HepG2 (cell line): ENCODE measurements around the gene KLHL17. TPM values are rescaled to one million over a fixed set of nuclear protein-coding genes. Genes with fewer than 3 reads are reported as not detected.
A peak's percentile ranks its signal among the peaks of the same experiment; 100 is the strongest.
"Not testable (repeated sequence)": the region's sequence is repeated elsewhere in the genome, so short reads cannot be mapped to it uniquely, and the experiment has no call there.

Source experiments
- ATAC-seq: fragments of 200-7000 bp; cut with Tn5 transposase; 3 replicates; pipeline ENCODE4 v1.9.1; 2020; ENCODE audit warnings: mild to moderate bottlenecking, moderate library complexity
- BruUV-seq: library from RNA; stranded (reverse); fragments of 400-500 nt; replicated peaks from 2 replicates; lab custom pipeline; 2021; lab: Mats Ljungman, UMichigan
- CTCF ChIA-PET: fragments of 300-600 bp; formaldehyde crosslinking; extraction: SDS; loops from one replicate; lab custom pipeline; 2021; ENCODE audit warnings: low total read pairs, inconsistent platforms, low intra/inter-chr PET ratio; lab: Yijun Ruan, JAX
- POLR2A ChIA-PET: fragments of 350-600 bp; sonication (Branson Sonifier 250); formaldehyde crosslinking; loops from one replicate; lab custom pipeline; 2020; ENCODE audit warnings: antibody characterized with exemption, inconsistent platforms; lab: Yijun Ruan, JAX
- DNase-seq: peaks from one replicate; pipeline ENCODE4 v3.0.0-alpha.2; 2015; ENCODE audit warnings: low spot score
- FAIRE-seq: peaks from 3 replicates; lab custom pipeline; 2011; peaks lifted over from hg19 to GRCh38; lab: Jason Lieb, UNC
- H2AFZ ChIP-seq: one replicate; pipeline ENCODE4 v1.6.1; 2011; ENCODE audit warnings: low read length, inconsistent platforms
- H3K27ac ChIP-seq: fragments of 300-600 bp; 3 replicates; pipeline ENCODE4 v1.8.0; 2011; ENCODE audit warnings: mixed run types, mild to moderate bottlenecking, mixed read lengths, low read length, inconsistent platforms; ENCODE audit not compliant: insufficient read depth; ENCODE audit errors: extremely low read length
- H3K27me3 ChIP-seq, 2 experiments: fragments of 200-600 bp in 1 of 2; 2 replicates in 1 of 2; 3 replicates in 1 of 2; pipeline versions ENCODE4 v1.6.0 to v1.8.0; 2011; ENCODE audit warnings: low read length in 2 of 2, mild to moderate bottlenecking in 2 of 2, moderate library complexity in 2 of 2, inconsistent platforms in 1 of 2; ENCODE audit not compliant: insufficient read depth in 2 of 2, control insufficient read depth in 1 of 2
- H3K36me3 ChIP-seq, 2 experiments: fragments of 200-600 bp in 1 of 2; replicated peaks in 1 of 2; 2 replicates in 1 of 2; 3 replicates in 1 of 2; pipeline versions ENCODE4 v1.5.1 to v1.8.0; 2011; ENCODE audit warnings: low read length in 2 of 2, inconsistent platforms in 1 of 2; ENCODE audit not compliant: insufficient read depth in 2 of 2, control insufficient read depth in 1 of 2
- H3K4me1 ChIP-seq: 2 replicates; pipeline ENCODE4 v1.5.1; 2012; ENCODE audit warnings: low read length, inconsistent platforms; ENCODE audit not compliant: insufficient read depth
- H3K4me2 ChIP-seq: 2 replicates; pipeline ENCODE4 v1.6.0; 2011; ENCODE audit warnings: low read depth, low read length, inconsistent platforms
- H3K4me3 ChIP-seq, 3 experiments: fragments of 200-600 bp in 1 of 3; sonication (generic), shearing (Covaris generic) in 1 of 3; replicated peaks in 1 of 3; 2 replicates each; pipeline ENCODE4 v1.5.1; 2011 to 2016; ENCODE audit warnings: low read length in 3 of 3, inconsistent platforms in 2 of 3, low read depth in 2 of 3, mild to moderate bottlenecking in 2 of 3, control low read depth in 1 of 3, mixed read lengths in 1 of 3; ENCODE audit not compliant: insufficient read depth in 1 of 3
- H3K79me2 ChIP-seq: one replicate; pipeline ENCODE4 v1.6.1; 2011; ENCODE audit warnings: low read length, inconsistent platforms; ENCODE audit not compliant: insufficient read depth
- H3K9ac ChIP-seq: 2 replicates; pipeline ENCODE4 v1.6.0; 2011; ENCODE audit warnings: mild to moderate bottlenecking, low read depth, low read length, inconsistent platforms; ENCODE audit not compliant: insufficient read depth
- H3K9me3 ChIP-seq: 2 replicates; pipeline ENCODE4 v1.5.1; 2012; ENCODE audit warnings: mild to moderate bottlenecking, low read length
- H4K20me1 ChIP-seq: 2 replicates; pipeline ENCODE4 v1.6.0; 2011; ENCODE audit warnings: inconsistent platforms, mild to moderate bottlenecking, low read length, moderate library complexity; ENCODE audit not compliant: insufficient read depth
- E2F2 ChIP-seq: sonication (generic); formaldehyde crosslinking; IDR thresholded peaks from 2 replicates; pipeline ENCODE4 v1.4.0; 2020; ENCODE audit warnings: missing genetic modification reagents, borderline replicate concordance
- MLLT10 ChIP-seq: sonication (generic); formaldehyde crosslinking; IDR thresholded peaks from 2 replicates; pipeline ENCODE4 v1.4.0; 2020; ENCODE audit warnings: missing genetic modification reagents
- ZMYM3 ChIP-seq: sonication (generic); formaldehyde crosslinking; IDR thresholded peaks from 2 replicates; pipeline ENCODE4 v1.5.1; 2020; ENCODE audit warnings: mild to moderate bottlenecking, missing genetic modification reagents
- ZNF770 ChIP-seq: sonication (generic); formaldehyde crosslinking; IDR thresholded peaks from 2 replicates; pipeline ENCODE4 v1.5.0; 2020; ENCODE audit warnings: mild to moderate bottlenecking, missing genetic modification reagents
- WGBS: methylation state at CpG from one replicate; pipeline ENCODE4 v1.1.6; 2017; ENCODE audit warnings: low lambda C conversion rate; 5-methylcytosine and 5-hydroxymethylcytosine counted together
- in situ Hi-C: cut with HindIII; loops from 2 replicates; pipeline ENCODE4 v1.10.0; 2017; ENCODE audit warnings: low pct_unique_long_range_greater_than_20kb; ENCODE audit not compliant: extremely low pct_ligation_motif_present
- intact Hi-C: fragments of 100-400 bp; cut with micrococcal nuclease; formaldehyde crosslinking; loops from one replicate; pipeline ENCODE4 v1.10.0; 2022; ENCODE audit not compliant: unreplicated experiment
- polyA plus RNA-seq, 8 experiments: library from polyadenylated mRNA; depleted of rRNA in 3 of 8; stranded (reverse) in 7 of 8; unstranded in 1 of 8; fragments of >200 nt; fragmentation: Illumina TruSeq in 4 of 8; extraction: Trizol in 4 of 8; gene quantifications; 2 replicates each; pipeline versions ENCODE4 v1.2.1 to v1.2.3, GENCODE V29; 2011 to 2016; ENCODE audit warnings: low read depth in 4 of 8, missing spikeins in 1 of 8, mixed read lengths in 1 of 8; ENCODE audit not compliant: insufficient read depth in 1 of 8
- total RNA-seq, 5 experiments: library from RNA; depleted of rRNA; stranded (reverse); fragments of >200 nt; fragmentation: Illumina TruSeq; extraction: Trizol; gene quantifications; 2 replicates each; pipeline ENCODE4 v1.2.3, GENCODE V29; 2016; ENCODE audit warnings: low read depth in 1 of 5

KLHL17 gene
- total and polyA plus RNA-seq, 2 of the 13 experiments (the other 11 are each of a cell fraction or from before 2014, with no cell fraction given): 9.3 to 24.7 TPM

- H3K79me2 ChIP-seq: no peaks in the 10 kb centered on the region
- no peaks in the 10 kb centered on the region for H3K9me3 ChIP-seq
- DNase-seq (no peak), FAIRE-seq (no peak), ATAC-seq (no peak)
- H4K20me1 ChIP-seq: no peaks in the 10 kb centered on the region
- in situ Hi-C loops (no loop called here), intact Hi-C loops (loop anchor here (5.0 kb wide), 1 partner anchor 46 kb away; no protein-coding TSS in a partner anchor)
- no TSS peak for BruUV-seq
- no peak overlapping the region for H3K4me2 ChIP-seq
- H2AFZ ChIP-seq: no peak overlapping the region
- POLR2A ChIA-PET: no interaction called here
- 66% methylated on average over 14 of the region's 14 CpGs for WGBS
- H3K4me1 ChIP-seq: peaks cover 37% of the 10 kb centered on the region
- no peaks in the 10 kb centered on the region for H3K36me3 ChIP-seq
- H3K4me3 ChIP-seq: no peak overlapping the region
- no peak overlapping the region for H3K27ac ChIP-seq
- no peak for TF ChIP-seq E2F2 (CRISPR knock-in tag)
- peak; percentile 70 for TF ChIP-seq ZMYM3 (CRISPR knock-in tag)
- no peaks in the 10 kb centered on the region; a peak in 1 of 5 replicates for H3K27me3 ChIP-seq
- CTCF ChIA-PET: no interaction called here
- no peak overlapping the region for H3K9ac ChIP-seq
Measured at GRCh38 chr1:1011396-1011949, 51.1 kb downstream of the KLHL17 start.

GRCh38 chr1:1012736-1013104 is 52.3 kb downstream of the KLHL17 start:
- WGBS: 3% methylated on average over 13 of the region's 13 CpGs
- POLR2A ChIA-PET: interaction anchor here (0.7 to 2.1 kb wide), 6 partner anchors 8 to 152 kb away, joined by 3 to 9 read pairs (median 4); no protein-coding TSS in a partner anchor

More at GRCh38 chr1:1012736-1013104, 52.3 kb downstream of the KLHL17 start:
- ATAC-seq, H3K36me3 ChIP-seq, in situ Hi-C loops, H4K20me1 ChIP-seq, BruUV-seq, H3K9me3 ChIP-seq, H3K79me2 ChIP-seq, H2AFZ ChIP-seq, FAIRE-seq, DNase-seq, H3K27me3 ChIP-seq: not testable (repeated sequence)
- peak overlapping the region; percentile 69 to 98 (median 86) for H3K4me3 ChIP-seq
- CTCF ChIA-PET: interaction anchor here (1.2 kb wide), 1 partner anchor 51 kb away, joined by 3 read pairs; no protein-coding TSS in a partner anchor
- peak overlapping the region; percentile 99 for H3K4me2 ChIP-seq
- intact Hi-C loops: loop anchor here (5.0 kb wide), 1 partner anchor 45 kb away; no protein-coding TSS in a partner anchor
- H3K4me1 ChIP-seq: peaks cover 38% of the 10 kb centered on the region
- TF ChIP-seq ZNF770 (CRISPR knock-in tag): peak; percentile 83
- 0 out of 2 replicates have a peak, but pooled peaks have one; percentile 33 for TF ChIP-seq MLLT10 (CRISPR knock-in tag)
- H3K27ac ChIP-seq: peak overlapping the region; percentile 59
- peak overlapping the region; percentile 72 for H3K9ac ChIP-seq
